T-cell (primary cell): ENCODE results near the gene CBFB. TPM values are rescaled to one million over a fixed set of nuclear protein-coding genes. Genes with fewer than 3 reads are reported as not detected.

ENCODE experiments used
- ATAC-seq, 4 experiments: fragments of 200-7000 bp in 3 of 4; fragments of 150-1000 bp in 1 of 4; cut with Tn5 transposase; replicated peaks in 1 of 4; 1 replicate in 3 of 4; 2 replicates in 1 of 4; pipeline ENCODE4 v1.10.0; 2021; ENCODE audit warnings: moderate library complexity in 3 of 4, mild to moderate bottlenecking in 2 of 4, moderate number of reproducible peaks in 1 of 4
- CTCF ChIA-PET, 2 donors: fragments of 300-600 bp; sonication (Branson Sonifier 250); formaldehyde crosslinking; loops; one replicate each; lab custom pipeline; 2022; ENCODE audit warnings: antibody characterized with exemption in 2 of 2; lab: Charles Lee
- POLR2A ChIA-PET, 2 donors: fragments of 300-600 bp; sonication (Branson Sonifier 250); formaldehyde crosslinking; loops; one replicate each; lab custom pipeline; 2022; ENCODE audit warnings: antibody characterized with exemption in 2 of 2; lab: Charles Lee
- DNase-seq, 35 experiments: peaks; one replicate each; pipeline versions ENCODE4 v3.0.0 to v3.0.0-alpha.2; 2013 to 2023
- H3K27ac ChIP-seq: one replicate; pipeline ENCODE4 v1.5.1; 2013; ENCODE audit warnings: low read length
- H3K27me3 ChIP-seq, 2 experiments: replicated peaks in 1 of 2; 1 replicate in 1 of 2; 2 replicates in 1 of 2; pipeline versions ENCODE4 v1.6.1 to v1.7.0; 2013; ENCODE audit warnings: low read length in 1 of 2, mixed read lengths in 1 of 2; ENCODE audit not compliant: control insufficient read depth in 2 of 2, insufficient read depth in 2 of 2; ENCODE audit errors: extremely low read depth in 1 of 2
- H3K36me3 ChIP-seq, 2 donors: 1 replicate in 1 of 2; 2 replicates in 1 of 2; pipeline versions ENCODE4 v1.6.1 to v1.7.0; 2013; ENCODE audit warnings: low read length in 1 of 2; ENCODE audit not compliant: control insufficient read depth in 2 of 2, insufficient read depth in 1 of 2; ENCODE audit errors: extremely low read depth in 1 of 2
- H3K4me1 ChIP-seq, 2 experiments: 1 replicate in 1 of 2; 2 replicates in 1 of 2; pipeline versions ENCODE4 v1.6.1 to v1.7.0; 2013; ENCODE audit warnings: low read length in 2 of 2, mixed read lengths in 1 of 2; ENCODE audit not compliant: insufficient read depth in 2 of 2, control insufficient read depth in 1 of 2; ENCODE audit errors: extremely low read depth in 1 of 2
- H3K4me3 ChIP-seq, 2 donors: 1 replicate in 1 of 2; 2 replicates in 1 of 2; pipeline versions ENCODE4 v1.5.1 to v1.7.0; 2013; ENCODE audit warnings: mild to moderate bottlenecking in 2 of 2, low read length in 1 of 2, moderate library complexity in 1 of 2; ENCODE audit not compliant: control insufficient read depth in 1 of 2; ENCODE audit errors: extremely low read depth in 1 of 2
- H3K9me3 ChIP-seq: 2 replicates; pipeline ENCODE4 v1.7.0; 2013
- H3K27ac Mint-ChIP-seq, 2 donors: one replicate each; pipeline ENCODE4 v1.8.0; 2020 to 2021; ENCODE audit warnings: mild to moderate bottlenecking in 2 of 2, mixed read lengths in 2 of 2
- H3K27me3 Mint-ChIP-seq, 2 donors: one replicate each; pipeline ENCODE4 v1.8.0; 2021 to 2022; ENCODE audit warnings: mixed read lengths in 2 of 2
- H3K36me3 Mint-ChIP-seq: one replicate; pipeline ENCODE4 v1.8.0; 2021; ENCODE audit warnings: mixed read lengths
- H3K4me1 Mint-ChIP-seq, 3 donors: one replicate each; pipeline ENCODE4 v1.8.0; 2020 to 2022; ENCODE audit warnings: mixed read lengths in 3 of 3, mild to moderate bottlenecking in 1 of 3
- H3K4me3 Mint-ChIP-seq, 3 donors: one replicate each; pipeline ENCODE4 v1.8.0; 2020 to 2022; ENCODE audit warnings: mild to moderate bottlenecking in 3 of 3, mixed read lengths in 3 of 3, moderate library complexity in 3 of 3
- H3K9me3 Mint-ChIP-seq, 3 donors: one replicate each; pipeline ENCODE4 v1.8.0; 2020 to 2022; ENCODE audit warnings: mixed read lengths in 3 of 3
- WGBS: methylation state at CpG from one replicate; pipeline ENCODE4 v1.1.5; 2013; ENCODE audit warnings: missing lambda C conversion rate; ENCODE audit not compliant: insufficient coverage; 5-methylcytosine and 5-hydroxymethylcytosine counted together
- total RNA-seq, 35 experiments: library from RNA in 6 of 35; stranded (reverse) in 6 of 35; fragments of 120-200 nt in 1 of 35; gene quantifications; one replicate each; pipeline versions ENCODE4 v1.2.1 to v1.2.4 and lab custom pipeline; 2013 to 2026

The CBFB gene
- total RNA-seq, 5 donors from 2014 or later (not counting 1 experiment from before 2014, with no cell fraction given) = 80.0 to 115 (median 96.5) TPM

- H3K4me1 Mint-ChIP-seq = peaks cover 0 to 6% (median under 1%) of the 10 kb centered on the region in 3 donors
- Histone ChIP-seq H3K27me3 (peaks cover 0 to 11% of the 10 kb centered on the region in 2 experiments), H3K4me3 (no peak overlapping the region), H3K4me1 (peaks cover 0 to 9% of the 10 kb centered on the region in 2 experiments), H3K9me3 (no peaks in the 10 kb centered on the region), H3K27ac (no peak overlapping the region), H3K36me3 (no peaks in the 10 kb centered on the region)
- no peaks in the 10 kb centered on the region for H3K36me3 Mint-ChIP-seq
- DNase-seq (no peak), ATAC-seq (no peak)
- POLR2A ChIA-PET = no interaction called here
- H3K27ac Mint-ChIP-seq = no peak overlapping the region
- no peaks in the 10 kb centered on the region for H3K9me3 Mint-ChIP-seq
- no CpG with 5 or more reads among the region's 1 CpG for WGBS
- CTCF ChIA-PET = interaction anchor here (0.6 to 0.7 kb wide), 2 partner anchors 129 to 377 kb away, joined by 3 to 5 read pairs; partner anchors contain the start of gene PDP2 (in 1 of the 2)
- no peaks in the 10 kb centered on the region for H3K27me3 Mint-ChIP-seq
- no peak overlapping the region for H3K4me3 Mint-ChIP-seq
Observed at GRCh38 chr16:67009158-67009557, 19.8 kb upstream of the CBFB start.

GRCh38 chr16:67011274-67011673, 17.7 kb upstream of the CBFB start:
- peaks cover 0 to 11% (median 10%) of the 10 kb centered on the region in 3 donors for H3K4me1 Mint-ChIP-seq
- no peaks in the 10 kb centered on the region for H3K9me3 Mint-ChIP-seq
- H3K27ac Mint-ChIP-seq = no peak overlapping the region
- WGBS = 100% methylated on average over 1 of the region's 2 CpGs
- Histone ChIP-seq H3K4me1 (peaks cover 0 to 16% of the 10 kb centered on the region in 2 experiments), H3K4me3 (no peak overlapping the region), H3K27ac (no peak overlapping the region), H3K27me3 (peaks cover 0 to 19% of the 10 kb centered on the region in 2 experiments), H3K9me3 (no peaks in the 10 kb centered on the region), H3K36me3 (no peaks in the 10 kb centered on the region)
- no peak overlapping the region for H3K4me3 Mint-ChIP-seq
- H3K27me3 Mint-ChIP-seq = no peaks in the 10 kb centered on the region
- POLR2A ChIA-PET = no interaction called here
- ATAC-seq (no peak), DNase-seq (no peak)
- CTCF ChIA-PET = interaction anchor here in 1 of 2 donors (1.4 kb wide), 1 partner anchor 172 kb away, joined by 3 read pairs; the partner anchor contains the start of gene MATCAP1
- no peaks in the 10 kb centered on the region for H3K36me3 Mint-ChIP-seq

GRCh38 chr16:67013233-67013822, 15.6 kb upstream of the CBFB start:
- Histone ChIP-seq H3K4me1 (peaks cover 0 to 16% of the 10 kb centered on the region in 2 experiments), H3K36me3 (no peaks in the 10 kb centered on the region), H3K9me3 (no peaks in the 10 kb centered on the region), H3K4me3 (peak overlapping the region; percentile 48 to 49), H3K27ac (no peak overlapping the region), H3K27me3 (peaks cover 0 to 19% of the 10 kb centered on the region in 2 experiments)
- peaks cover 5 to 11% (median 10%) of the 10 kb centered on the region in 3 donors for H3K4me1 Mint-ChIP-seq
- H3K27me3 Mint-ChIP-seq = no peaks in the 10 kb centered on the region
- ChIA-PET CTCF (interaction anchor here in 1 of 2 donors (0.5 to 1.8 kb wide), 5 partner anchors 15 to 435 kb away, joined by 3 to 10 read pairs (median 4); no protein-coding TSS in a partner anchor), POLR2A (interaction anchor here (0.6 to 0.7 kb wide), 2 partner anchors 15 to 1702 kb away, joined by 3 to 8 read pairs; no protein-coding TSS in a partner anchor)
- 11% methylated on average over 17 of the region's 21 CpGs for WGBS
- no peaks in the 10 kb centered on the region for H3K36me3 Mint-ChIP-seq
- no peaks in the 10 kb centered on the region for H3K9me3 Mint-ChIP-seq
- DNase-seq (peak in 1 of 35 experiments; percentile 20), ATAC-seq (no peak)
- H3K27ac Mint-ChIP-seq = no peak overlapping the region
- peak overlapping the region; percentile 53 to 80 (median 62) for H3K4me3 Mint-ChIP-seq

GRCh38 chr16:67013823-67014633, 14.9 kb upstream of the CBFB start:
- H3K27ac Mint-ChIP-seq = peak overlapping the region; percentile 44 to 55
- H3K4me1 ChIP-seq = peaks cover 0 to 16% of the 10 kb centered on the region in 2 experiments
- no peaks in the 10 kb centered on the region for H3K36me3 ChIP-seq
- H3K4me3 ChIP-seq = peak overlapping the region; percentile 48 to 49
- peak overlapping the region; percentile 69 to 82 (median 80) for H3K4me3 Mint-ChIP-seq
- ATAC-seq (peak; percentile 64 to 68 (median 66)), DNase-seq (peak; percentile 27 to 73 (median 52))
- peaks cover 5 to 11% (median 10%) of the 10 kb centered on the region in 3 donors for H3K4me1 Mint-ChIP-seq
- no peaks in the 10 kb centered on the region for H3K27me3 Mint-ChIP-seq
- POLR2A ChIA-PET = interaction anchor here (0.5 to 0.6 kb wide), 2 partner anchors 40 to 92 kb away, joined by 3 to 5 read pairs; no protein-coding TSS in a partner anchor
- peaks cover 0 to 19% of the 10 kb centered on the region in 2 experiments for H3K27me3 ChIP-seq
- CTCF ChIA-PET = interaction anchor here in 1 of 2 donors (0.5 to 1.8 kb wide), 2 partner anchors 141 to 434 kb away, joined by 4 to 10 read pairs; no protein-coding TSS in a partner anchor
- no peaks in the 10 kb centered on the region for H3K9me3 ChIP-seq
- no peaks in the 10 kb centered on the region for H3K9me3 Mint-ChIP-seq
- WGBS = 3% methylated on average over 67 of the region's 70 CpGs
- no peak overlapping the region for H3K27ac ChIP-seq
- no peaks in the 10 kb centered on the region for H3K36me3 Mint-ChIP-seq

- Mint-ChIP-seq H3K27ac (no peak overlapping the region), H3K27me3 (no peaks in the 10 kb centered on the region), H3K36me3 (no peaks in the 10 kb centered on the region), H3K4me1 (peaks cover 5 to 11% (median 10%) of the 10 kb centered on the region in 3 donors), H3K9me3 (no peaks in the 10 kb centered on the region), H3K4me3 (peak overlapping the region; percentile 69 to 82 (median 80))
- CTCF ChIA-PET = no interaction called here
- Histone ChIP-seq H3K4me1 (peaks cover 0 to 16% of the 10 kb centered on the region in 2 experiments), H3K4me3 (peak overlapping the region in 1 of 2 donors; percentile 44), H3K9me3 (no peaks in the 10 kb centered on the region), H3K27me3 (peaks cover 0 to 22% of the 10 kb centered on the region in 2 experiments), H3K36me3 (no peaks in the 10 kb centered on the region), H3K27ac (no peak overlapping the region)
- POLR2A ChIA-PET = interaction anchor here (0.5 to 0.6 kb wide), 2 partner anchors 39 to 91 kb away, joined by 3 to 5 read pairs; no protein-coding TSS in a partner anchor
- DNase-seq = no peak
- ATAC-seq = no peak
- 71% methylated on average over 1 of the region's 6 CpGs for WGBS
Observed at GRCh38 chr16:67014634-67015312, 14.2 kb upstream of the CBFB start.
